Psoas muscle (tissue), 8 donors: ENCODE measurements around the gene NDFIP1. TPM values are rescaled to one million over a fixed set of nuclear protein-coding genes. Genes with fewer than 3 reads are reported as not detected.

Source experiments
- ATAC-seq, 4 donors: fragments of 200-7000 bp; cut with Tn5 transposase; one replicate each; pipeline ENCODE4 v1.9.1; 2020; ENCODE audit warnings: moderate library complexity in 3 of 4, mild to moderate bottlenecking in 2 of 4
- DNase-seq, 2 donors: peaks; one replicate each; pipeline ENCODE4 v3.0.0-alpha.2; 2020
- H3K27ac ChIP-seq: fragments of 200-600 bp; one replicate; pipeline ENCODE4 v1.8.0; 2022
- H3K27me3 ChIP-seq, 3 donors: fragments of 200-600 bp in 1 of 3; one replicate each; pipeline versions ENCODE4 v1.6.1 to v1.8.0; 2013 to 2022; ENCODE audit warnings: low read length in 2 of 3, mild to moderate bottlenecking in 2 of 3, moderate library complexity in 1 of 3; ENCODE audit not compliant: insufficient read depth in 3 of 3
- H3K36me3 ChIP-seq, 2 donors: fragments of 200-600 bp in 1 of 2; one replicate each; pipeline versions ENCODE4 v1.6.1 to v1.8.0; 2013 to 2022; ENCODE audit warnings: low read depth in 1 of 2, mild to moderate bottlenecking in 1 of 2, moderate library complexity in 1 of 2; ENCODE audit not compliant: insufficient read depth in 1 of 2
- H3K4me1 ChIP-seq: fragments of 200-600 bp; one replicate; pipeline ENCODE4 v1.8.0; 2022
- H3K4me3 ChIP-seq: fragments of 200-600 bp; one replicate; pipeline ENCODE4 v1.8.0; 2022; ENCODE audit warnings: mild to moderate bottlenecking
- H3K9me3 ChIP-seq: fragments of 200-600 bp; one replicate; pipeline ENCODE4 v1.8.0; 2022
- WGBS, 3 donors: extraction: QIAGEN DNeasy Blood & Tissue Kit; methylation state at CpG; one replicate each; pipeline versions ENCODE4 v1.1.6 to v1.1.7; 2013; 5-methylcytosine and 5-hydroxymethylcytosine counted together
- intact Hi-C, 2 donors: fragments of 100-400 bp; cut with DNase I; formaldehyde crosslinking; loops; one replicate each; pipeline versions ENCODE4 v1.11.0 to v1.14.2; 2022
- polyA plus RNA-seq, 3 donors: library from polyadenylated mRNA; stranded (reverse); fragments of 200-250 nt; gene quantifications; one replicate each; pipeline ENCODE4 v1.2.3, GENCODE V29; 2013
- total RNA-seq, 4 donors: library from RNA; stranded (reverse); fragmentation: NEBNext Ultra II Directional in 2 of 4; extraction: Animal tissue kit (Norgen Biotek cat#: 25700) in 2 of 4; gene quantifications; one replicate each; pipeline versions ENCODE4 v1.2.1 to v1.2.4, GENCODE V29; 2021 to 2023
- TF ChIP-seq, protein P1 (sequence below): fragments of 200-600 bp; IDR thresholded peaks from one replicate; pipeline ENCODE4 v1.8.0; 2022; ENCODE audit warnings: antibody characterized with exemption
- donor health status: healthy with polysubstance abuse.
- donor health status: DM: no; HTN: no; CAD: no; lungs with moderate emphysema.
- donor health status: Bipolar disorder and iron deficiency.
- donor health status: healthy.
- donor health status: DM: yes; HTN: yes; CAD: no.
- donor health status: DM: no; HTN: no; CAD: no.
- donor health status: DM: no; HTN: no; CAD: no.
- donor health status: DM: yes; HTN: yes; CAD: no.

The NDFIP1 gene
- total and polyA plus RNA-seq, 7 donors: 22.9 to 34.2 (median 31.6) TPM

DNA sequence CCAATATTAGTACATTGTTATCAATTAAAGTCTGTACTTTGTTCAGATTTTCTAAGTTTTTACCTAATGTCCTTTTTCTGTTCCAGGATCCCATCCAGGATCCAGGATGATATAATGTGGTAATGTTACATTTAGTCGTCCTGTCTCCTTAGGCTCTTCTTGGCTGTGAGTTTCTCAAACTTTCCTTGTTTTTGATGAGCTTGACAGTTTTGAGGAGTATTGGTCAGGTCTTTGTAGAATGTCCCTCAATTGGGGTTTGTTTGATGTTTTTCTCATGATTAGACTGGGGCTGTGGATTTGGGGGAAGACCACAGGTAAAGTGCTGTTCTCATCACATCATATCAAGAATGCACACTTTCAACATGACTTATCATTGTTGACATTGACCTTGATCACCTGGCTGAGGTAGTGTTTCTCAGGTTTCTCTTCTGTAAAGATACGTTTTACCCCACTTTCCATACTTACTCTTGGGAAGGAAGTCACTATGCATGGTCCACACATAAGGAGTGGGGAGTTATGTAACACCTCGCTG lies 9.6 kb downstream of the NDFIP1 start:
- Histone ChIP-seq H3K4me1 (peaks cover 57% of the 10 kb centered on the region), H3K9me3 (no peaks in the 10 kb centered on the region), H3K36me3 (peaks cover 3 to 5% of the 10 kb centered on the region in 2 donors), H3K4me3 (no peak overlapping the region), H3K27me3 (no peaks in the 10 kb centered on the region), H3K27ac (no peak overlapping the region)
- ATAC-seq (no peak), DNase-seq (no peak)
- intact Hi-C loops: loop anchor here in 1 of 2 donors (5.0 kb wide), 1 partner anchor 106 kb away; the partner anchor contains the start of gene GNPDA1
- 57 to 68% (median 60%) methylated on average over 3 of the region's 3 CpGs for WGBS, 3 donors
- TF ChIP-seq, protein P1, sequence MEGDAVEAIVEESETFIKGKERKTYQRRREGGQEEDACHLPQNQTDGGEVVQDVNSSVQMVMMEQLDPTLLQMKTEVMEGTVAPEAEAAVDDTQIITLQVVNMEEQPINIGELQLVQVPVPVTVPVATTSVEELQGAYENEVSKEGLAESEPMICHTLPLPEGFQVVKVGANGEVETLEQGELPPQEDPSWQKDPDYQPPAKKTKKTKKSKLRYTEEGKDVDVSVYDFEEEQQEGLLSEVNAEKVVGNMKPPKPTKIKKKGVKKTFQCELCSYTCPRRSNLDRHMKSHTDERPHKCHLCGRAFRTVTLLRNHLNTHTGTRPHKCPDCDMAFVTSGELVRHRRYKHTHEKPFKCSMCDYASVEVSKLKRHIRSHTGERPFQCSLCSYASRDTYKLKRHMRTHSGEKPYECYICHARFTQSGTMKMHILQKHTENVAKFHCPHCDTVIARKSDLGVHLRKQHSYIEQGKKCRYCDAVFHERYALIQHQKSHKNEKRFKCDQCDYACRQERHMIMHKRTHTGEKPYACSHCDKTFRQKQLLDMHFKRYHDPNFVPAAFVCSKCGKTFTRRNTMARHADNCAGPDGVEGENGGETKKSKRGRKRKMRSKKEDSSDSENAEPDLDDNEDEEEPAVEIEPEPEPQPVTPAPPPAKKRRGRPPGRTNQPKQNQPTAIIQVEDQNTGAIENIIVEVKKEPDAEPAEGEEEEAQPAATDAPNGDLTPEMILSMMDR: no peak

DNA sequence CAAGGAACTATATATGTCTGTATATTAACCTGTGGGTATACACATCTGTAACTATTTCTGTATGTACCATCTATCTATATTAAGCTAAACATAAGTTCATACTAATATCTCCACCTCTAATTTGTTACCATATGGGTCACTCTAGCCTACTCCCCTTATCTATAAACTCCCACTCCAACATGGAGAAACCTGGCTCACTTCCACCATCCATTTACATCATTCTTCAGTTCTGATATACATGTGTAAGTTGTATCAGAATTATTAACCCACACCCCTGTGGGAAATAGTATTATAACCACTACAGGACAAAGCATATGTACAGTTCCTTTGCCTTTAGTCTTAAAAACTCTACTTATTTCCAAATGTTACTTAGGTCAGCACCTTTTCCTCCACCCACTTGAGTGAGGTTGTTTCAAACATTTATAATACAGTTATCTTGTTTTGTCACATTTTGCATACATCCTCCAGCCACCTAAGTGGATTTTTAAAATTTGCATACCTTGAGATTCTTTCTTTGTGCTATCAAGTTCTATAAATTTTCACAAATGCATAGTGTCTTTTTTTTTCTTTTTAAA lies 10.6 kb downstream of the NDFIP1 start:
- H3K9me3 ChIP-seq: no peaks in the 10 kb centered on the region
- peaks cover 50% of the 10 kb centered on the region for H3K4me1 ChIP-seq
- DNase-seq: no peak
- peaks cover 3 to 5% of the 10 kb centered on the region in 2 donors for H3K36me3 ChIP-seq
- no peak for ATAC-seq
- H3K27ac ChIP-seq: no peak overlapping the region
- intact Hi-C loops: loop anchor here in 1 of 2 donors (5.0 kb wide), 1 partner anchor 107 kb away; the partner anchor contains the start of gene GNPDA1
- H3K27me3 ChIP-seq: no peaks in the 10 kb centered on the region
- no peak overlapping the region for H3K4me3 ChIP-seq
- TF ChIP-seq, protein P1: no peak

DNA sequence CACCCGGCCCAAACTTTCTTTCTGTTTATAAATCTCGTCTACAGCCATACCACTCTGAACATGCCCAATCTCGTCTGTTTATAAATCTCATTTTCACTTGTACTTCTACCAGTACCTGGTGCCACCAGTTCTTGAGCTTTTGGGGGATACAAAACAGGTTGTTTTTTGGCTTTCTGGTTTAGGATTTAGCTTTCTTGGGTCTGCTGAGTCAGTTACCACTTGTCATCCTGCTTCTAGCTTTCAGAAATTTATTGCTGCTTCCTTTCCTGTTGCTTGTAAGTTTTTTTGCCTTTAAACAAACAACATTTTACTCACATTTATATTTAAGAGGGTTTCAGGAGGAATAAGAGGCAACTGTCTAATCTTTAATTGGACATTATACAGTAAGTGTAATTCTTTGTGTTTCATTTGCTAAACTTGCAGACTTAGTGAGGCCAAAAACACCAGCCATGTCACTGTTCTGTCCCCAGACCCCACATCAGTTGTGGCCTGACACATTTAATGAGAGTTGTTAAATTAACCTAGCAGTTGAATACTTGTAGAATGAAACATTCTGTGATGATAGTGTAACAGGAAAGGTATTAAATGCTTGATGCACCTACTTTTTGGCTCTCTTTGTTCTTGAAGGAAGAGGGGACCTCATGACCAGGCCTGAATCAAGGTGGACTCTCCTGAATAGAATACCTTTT lies 11.8 kb downstream of the NDFIP1 start:
- ATAC-seq: no peak
- intact Hi-C loops: no loop called here

DNA sequence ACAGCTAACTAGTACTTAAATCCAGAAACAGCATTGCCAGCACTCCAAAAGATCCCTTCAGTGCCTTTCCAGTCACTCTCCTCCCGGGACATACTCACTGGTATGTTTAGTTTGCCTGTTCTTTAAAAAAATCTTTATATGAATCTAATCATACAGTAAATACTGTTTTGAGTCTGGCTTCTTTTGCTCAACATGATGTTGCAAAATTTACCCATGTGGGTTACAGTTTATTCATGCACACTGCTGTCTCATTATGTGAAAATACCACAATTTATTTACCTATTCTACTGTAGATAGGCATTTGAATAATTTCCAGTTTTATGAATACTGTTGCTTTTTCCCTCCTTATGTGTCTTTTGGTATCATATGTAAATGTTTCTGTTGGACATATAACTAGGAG lies 13.5 kb downstream of the NDFIP1 start:
- DNase-seq: no peak
- Histone ChIP-seq H3K4me3 (no peak overlapping the region), H3K27me3 (no peaks in the 10 kb centered on the region), H3K36me3 (peaks cover 3 to 5% of the 10 kb centered on the region in 2 donors), H3K4me1 (peaks cover 36% of the 10 kb centered on the region), H3K27ac (no peak overlapping the region), H3K9me3 (no peaks in the 10 kb centered on the region)
- TF ChIP-seq, protein P1: no peak
- ATAC-seq: no peak
- WGBS, 3 donors: 0 to 48% (median 47%) methylated on average over 1 of the region's 1 CpG
- intact Hi-C loops: no loop called here

More for the DNA sequence above, 11.8 kb downstream of the NDFIP1 start:
- Histone ChIP-seq H3K4me3 (no peak overlapping the region), H3K36me3 (peaks cover 3 to 5% of the 10 kb centered on the region in 2 donors), H3K4me1 (peaks cover 42% of the 10 kb centered on the region), H3K27me3 (no peaks in the 10 kb centered on the region), H3K27ac (no peak overlapping the region), H3K9me3 (no peaks in the 10 kb centered on the region)
- WGBS, 3 donors: 70 to 88% (median 76%) methylated on average over 3 of the region's 3 CpGs
- TF ChIP-seq, protein P1: no peak
- DNase-seq: no peak
